Stimulated activated naive CD4-positive, alpha-beta T cell (primary cell): ENCODE data around the gene ASCC2.

Experiments used
- DNase-seq, 6 experiments: peaks; one replicate each; lab custom pipeline; 2025; lab: John Stamatoyannopoulos, UW

ASCC2 gene

DNA sequence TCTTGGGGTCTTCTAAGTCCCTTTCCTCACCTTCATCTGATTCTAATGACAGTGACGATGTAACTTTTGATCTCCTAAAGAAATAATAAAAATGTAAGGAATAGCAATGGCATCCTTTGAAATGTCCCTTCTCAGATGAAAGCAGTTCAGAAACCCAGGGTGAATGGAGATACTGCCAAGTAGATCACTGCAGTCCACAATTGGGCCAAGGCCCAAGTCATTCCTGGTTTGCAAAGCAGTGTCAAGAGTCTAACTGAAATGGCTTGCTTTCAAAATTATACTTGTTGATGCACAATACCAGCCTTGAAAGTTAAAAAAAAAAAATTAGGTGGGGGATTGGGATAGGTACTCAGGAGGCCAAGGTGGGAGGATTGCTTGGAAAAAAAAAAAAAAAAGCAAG lies 20.4 kb downstream of the ASCC2 start:
- no peak for DNase-seq

DNA sequence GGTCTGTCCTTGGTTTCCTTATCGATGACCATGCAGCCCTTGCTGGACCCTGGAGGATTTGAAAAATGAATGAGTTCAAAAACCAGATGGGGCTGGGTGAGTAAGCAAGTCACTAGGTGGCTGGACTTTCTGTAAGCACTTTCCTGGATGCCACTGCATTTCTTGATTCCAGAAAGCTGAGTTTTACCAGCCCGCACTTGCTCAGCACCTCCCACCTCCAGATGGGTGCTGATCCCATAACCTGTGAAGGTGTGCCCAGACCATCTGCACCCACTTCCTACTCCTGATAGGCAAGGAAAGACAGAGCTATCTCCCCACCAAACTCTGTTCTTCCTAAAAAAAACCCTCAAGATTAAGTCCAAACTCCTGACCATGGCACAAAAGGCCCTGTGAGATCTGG lies 21.1 kb downstream of the ASCC2 start:
- DNase-seq = no peak

DNA sequence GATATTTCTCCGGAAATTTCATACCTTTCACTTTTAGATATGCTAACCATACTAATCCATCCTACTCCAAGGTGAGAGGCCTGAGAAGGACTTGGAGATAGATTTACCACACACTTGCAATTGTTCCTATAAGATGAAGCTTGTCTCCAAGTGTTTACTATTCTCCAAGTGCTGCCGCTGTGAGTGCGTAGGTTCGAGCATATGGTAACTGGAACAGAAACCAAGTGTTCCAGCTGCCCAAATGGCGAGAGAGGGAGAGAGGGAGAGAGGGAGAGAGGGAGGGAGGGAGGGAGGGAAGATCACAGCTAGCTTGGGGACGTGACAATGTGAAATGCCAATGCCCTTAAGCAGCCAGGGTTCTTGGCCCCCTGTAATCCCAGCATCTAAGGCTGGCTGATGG lies 21.5 kb downstream of the ASCC2 start:
- no peak for DNase-seq

DNA sequence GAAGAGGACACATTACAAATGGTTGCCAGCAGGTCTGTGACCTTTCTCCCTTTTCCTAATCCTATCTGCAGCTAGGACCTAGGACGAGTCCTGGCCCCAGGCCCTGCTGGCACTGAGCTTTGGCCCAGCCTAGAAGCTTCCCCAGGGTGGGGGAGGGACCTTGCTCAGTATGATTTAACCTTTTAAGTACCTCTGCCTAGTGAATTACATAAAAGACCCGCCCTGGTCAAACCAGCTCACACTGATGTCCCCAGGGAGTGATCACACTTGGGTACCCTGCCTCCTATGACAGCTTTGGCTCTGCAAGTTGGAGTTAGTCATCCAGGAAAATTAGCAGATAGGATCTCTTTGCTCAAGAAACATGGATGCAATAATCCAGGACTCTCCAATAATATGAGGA lies 21.9 kb downstream of the ASCC2 start:
- DNase-seq = no peak

DNA sequence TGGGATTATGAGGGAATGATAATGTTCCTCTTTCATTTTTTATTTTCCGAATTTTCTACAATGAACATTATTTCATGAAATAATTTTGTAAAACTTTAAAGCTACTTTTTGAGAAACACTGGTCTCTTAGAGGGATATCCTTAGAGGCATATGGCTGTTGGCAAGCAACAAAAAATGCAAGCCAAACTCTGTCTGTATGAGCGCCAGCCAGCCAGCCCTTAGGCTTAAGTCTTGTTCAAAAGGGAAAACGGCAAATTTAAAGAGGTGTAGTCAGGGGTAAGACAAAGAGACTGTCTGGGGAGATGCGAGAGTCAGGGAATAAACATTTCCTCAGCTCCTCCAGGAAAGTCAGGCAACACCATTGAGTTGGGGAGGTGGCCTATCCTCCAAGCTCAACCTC lies 22.5 kb downstream of the ASCC2 start:
- no peak for DNase-seq

DNA sequence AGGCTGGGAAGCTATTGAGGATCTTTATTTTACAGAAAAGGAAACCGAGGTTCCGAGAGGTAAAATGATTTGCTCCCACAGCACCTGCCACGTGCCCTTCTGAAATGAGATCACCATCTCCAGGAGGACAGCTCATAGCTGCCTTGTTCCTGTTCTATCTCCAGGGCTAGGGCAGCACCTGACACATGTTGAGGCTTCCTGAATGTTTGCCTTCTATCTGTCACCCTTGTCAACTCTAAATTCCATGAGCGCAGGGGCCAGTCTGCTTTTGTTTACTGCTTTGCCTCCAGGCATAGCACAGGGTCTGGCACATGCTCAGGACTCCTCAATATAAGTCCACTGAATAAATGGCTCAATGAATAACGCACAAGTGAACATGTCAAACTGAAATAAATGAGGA lies 24.1 kb downstream of the ASCC2 start:
- DNase-seq = no peak

DNA sequence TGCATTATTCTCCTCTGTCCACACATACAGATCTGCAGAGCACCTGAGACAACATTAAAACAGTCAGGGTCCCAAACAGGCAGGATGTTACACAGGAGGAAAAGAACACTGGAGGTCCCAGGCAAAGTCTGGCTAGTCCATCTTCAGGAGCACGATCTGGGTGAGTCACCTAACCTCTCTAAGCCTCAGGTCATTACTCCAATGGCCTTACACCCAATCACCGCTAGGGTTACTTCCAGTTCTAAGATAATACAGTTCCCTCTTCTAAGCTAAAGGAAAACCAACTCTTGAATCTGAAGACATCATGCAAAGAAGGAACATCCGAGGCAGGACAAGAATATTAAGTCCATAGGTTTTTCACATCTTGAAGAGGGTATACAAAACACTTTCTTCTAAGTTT lies 24.5 kb downstream of the ASCC2 start:
- DNase-seq = no peak

DNA sequence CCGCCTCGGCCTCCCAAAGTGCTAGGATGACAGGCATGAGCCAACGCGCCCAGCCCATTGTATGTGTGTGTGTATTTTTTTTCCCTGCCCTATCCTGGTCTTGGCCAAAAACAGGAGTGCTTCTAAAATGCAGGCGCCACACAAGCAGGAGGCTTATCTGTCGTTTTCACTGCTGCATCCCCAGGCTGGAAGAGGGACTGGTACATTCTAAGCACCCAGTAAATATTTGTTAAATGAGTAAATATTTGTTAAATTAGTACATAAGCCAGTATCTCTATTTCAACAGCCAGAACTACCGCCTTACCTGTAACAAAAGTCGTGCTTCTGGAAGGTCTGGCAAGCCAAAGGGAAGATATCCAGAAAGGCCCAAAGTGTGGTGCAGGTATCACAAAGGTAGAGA lies 24.9 kb downstream of the ASCC2 start:
- no peak for DNase-seq

DNA sequence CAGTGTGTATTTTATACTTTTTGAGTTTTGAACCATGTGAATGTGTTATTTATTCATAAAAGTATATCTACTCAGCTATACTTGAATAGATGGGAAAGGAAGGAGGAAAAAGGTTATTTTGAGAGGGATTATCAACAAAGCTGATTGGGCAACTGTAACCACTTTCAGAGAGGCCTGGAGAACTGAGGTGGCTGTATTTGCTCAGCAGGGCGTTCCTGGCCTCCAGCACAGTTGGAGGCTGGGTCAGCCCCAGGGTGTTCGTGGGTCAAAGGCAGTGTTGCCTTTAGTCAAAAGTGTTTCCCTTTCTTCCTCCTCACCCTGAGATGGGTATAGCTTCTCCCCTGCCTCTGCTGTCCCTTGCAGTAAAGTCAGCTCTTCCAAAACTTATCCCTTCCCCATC lies 26.7 kb downstream of the ASCC2 start:
- no peak for DNase-seq

DNA sequence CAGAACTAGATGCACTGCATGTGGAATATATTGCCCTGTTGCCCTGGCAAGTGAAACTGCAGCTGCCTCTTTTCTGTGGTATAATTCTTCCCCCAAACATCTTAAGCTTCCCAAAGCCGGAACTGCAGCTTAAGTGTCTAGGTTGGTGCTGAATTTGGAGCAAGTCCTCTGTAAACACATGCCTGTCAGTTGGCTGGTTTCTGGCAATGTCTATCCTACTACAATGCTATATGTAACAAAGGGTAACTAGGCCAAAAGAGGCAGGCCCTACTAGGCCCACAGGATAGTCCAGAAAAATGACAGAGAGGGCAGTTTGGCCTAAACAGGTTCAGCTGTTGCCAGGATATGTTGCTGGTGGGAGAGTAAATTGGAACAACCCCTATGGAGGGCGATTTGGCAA lies 27.9 kb downstream of the ASCC2 start:
- DNase-seq = no peak

DNA sequence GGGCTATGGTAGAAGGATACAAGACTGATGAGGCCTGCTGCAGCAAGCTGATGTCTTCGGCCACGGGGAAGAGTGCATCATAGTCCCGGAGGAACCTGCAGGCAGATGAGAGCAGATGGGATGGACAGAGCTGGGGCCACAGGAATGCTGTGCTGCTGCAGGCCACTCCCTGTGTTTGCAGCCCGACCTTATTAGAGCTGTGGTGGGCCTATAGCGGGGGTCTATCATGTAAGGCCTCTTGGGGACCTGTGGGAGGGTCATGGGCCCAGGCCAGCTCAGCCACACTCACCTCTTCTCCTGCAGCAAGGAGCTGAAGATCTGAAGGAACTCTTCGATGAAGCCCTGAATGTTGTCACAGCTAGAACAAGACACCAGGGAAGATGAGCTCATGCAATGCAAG lies 31.9 kb downstream of the ASCC2 start:
- DNase-seq = no peak

DNA sequence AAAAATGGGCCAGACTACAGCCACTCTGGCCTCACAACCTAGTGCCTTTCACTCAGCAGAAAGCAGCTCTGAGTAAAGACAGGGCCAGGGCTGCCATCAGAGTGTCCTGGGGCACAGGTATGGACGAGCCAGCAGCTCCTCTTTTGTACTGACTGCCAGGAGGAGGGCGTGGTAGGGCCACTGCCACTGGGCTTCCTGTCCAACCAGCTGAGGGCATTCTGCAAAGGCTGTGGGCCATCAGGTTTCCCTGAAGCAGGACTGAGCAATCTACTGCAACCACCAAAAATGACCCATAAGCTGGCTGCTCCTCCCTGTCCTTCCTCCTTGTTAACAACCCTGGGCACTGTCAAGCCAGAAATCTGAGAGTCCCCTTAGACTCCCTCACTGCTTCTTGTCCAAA lies 33.1 kb downstream of the ASCC2 start:
- DNase-seq = no peak

DNA sequence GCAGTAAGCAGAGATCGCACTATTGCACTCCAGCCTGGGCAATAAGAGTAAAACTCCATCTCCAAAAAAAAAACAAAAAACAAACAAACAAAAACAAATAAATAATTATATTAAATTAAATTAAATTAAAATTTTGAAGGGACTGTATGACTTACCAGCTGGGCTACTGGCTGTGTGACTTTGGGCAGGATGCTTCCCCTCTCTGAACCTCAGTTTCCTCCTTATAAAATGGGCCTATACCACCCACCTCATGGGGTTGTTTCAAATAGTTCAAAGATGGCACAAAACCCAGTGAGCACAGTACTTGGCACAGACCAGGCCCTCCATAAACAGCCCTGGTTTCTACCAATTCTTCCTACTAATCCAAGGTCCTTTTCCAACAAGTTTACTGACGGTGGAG lies 34.9 kb downstream of the ASCC2 start:
- DNase-seq = no peak

DNA sequence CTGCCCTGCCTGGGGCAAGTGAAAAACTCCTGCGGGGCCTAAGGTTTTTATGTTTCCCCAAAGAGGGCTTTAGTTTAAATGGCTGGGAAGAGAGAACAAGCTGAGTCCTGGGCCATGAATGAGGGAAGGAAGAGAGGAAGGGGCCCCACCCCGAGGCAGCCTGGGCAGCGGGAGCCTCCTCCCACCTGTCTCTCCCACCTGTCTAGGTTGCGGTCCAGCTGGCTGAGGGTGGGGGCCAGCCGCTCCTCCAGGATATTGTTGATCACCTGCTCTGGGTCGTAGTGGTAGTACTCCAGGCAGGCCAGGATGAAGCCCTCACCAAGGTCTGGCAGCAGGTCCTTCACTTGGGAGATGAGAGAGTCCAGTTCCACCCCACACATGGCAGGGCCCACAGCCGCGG lies 36.3 kb downstream of the ASCC2 start:
- DNase-seq = no peak

DNA sequence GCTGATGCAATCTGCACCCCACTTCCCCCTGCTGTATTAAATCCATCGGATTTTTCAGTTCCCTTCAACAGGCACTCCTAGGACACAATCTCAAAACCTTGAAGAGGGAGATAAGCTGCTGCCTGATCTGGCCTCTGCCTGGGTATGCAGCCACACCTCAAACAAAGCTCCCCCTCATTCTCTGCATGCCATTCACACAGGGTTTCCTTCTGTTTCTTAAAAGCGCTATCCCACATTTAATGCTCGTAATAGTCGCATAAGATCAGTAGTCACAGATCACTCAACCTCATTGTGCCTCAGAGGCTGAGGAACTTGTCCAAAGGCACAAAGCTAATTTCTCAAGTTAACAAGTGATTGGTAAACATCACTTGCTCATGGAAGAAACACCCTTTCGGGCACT lies 36.9 kb downstream of the ASCC2 start:
- no peak for DNase-seq

DNA sequence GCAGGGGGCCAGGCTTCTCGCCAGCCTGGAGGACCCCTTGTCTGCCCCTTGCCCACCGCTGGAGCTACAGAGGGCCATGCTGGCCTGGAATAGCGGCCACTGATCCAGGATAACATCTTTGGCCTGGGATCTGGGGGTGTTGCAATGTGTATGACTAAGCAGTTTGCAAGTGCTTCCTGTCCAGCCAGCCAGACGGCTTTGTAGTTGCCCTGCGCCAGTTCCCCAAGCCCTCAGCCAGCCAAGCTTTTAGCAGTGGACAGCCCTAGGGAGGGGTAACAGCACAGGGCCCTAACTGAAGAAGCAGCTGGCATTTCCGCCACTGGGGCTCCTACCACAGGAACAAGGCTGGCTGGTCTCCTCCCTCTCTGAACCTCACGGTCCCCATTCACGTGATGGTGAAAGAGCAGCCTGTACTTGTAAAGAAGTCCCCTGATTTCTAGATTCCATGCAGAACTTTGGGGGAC lies 38.8 kb downstream of the ASCC2 start:
- no peak for DNase-seq

DNA sequence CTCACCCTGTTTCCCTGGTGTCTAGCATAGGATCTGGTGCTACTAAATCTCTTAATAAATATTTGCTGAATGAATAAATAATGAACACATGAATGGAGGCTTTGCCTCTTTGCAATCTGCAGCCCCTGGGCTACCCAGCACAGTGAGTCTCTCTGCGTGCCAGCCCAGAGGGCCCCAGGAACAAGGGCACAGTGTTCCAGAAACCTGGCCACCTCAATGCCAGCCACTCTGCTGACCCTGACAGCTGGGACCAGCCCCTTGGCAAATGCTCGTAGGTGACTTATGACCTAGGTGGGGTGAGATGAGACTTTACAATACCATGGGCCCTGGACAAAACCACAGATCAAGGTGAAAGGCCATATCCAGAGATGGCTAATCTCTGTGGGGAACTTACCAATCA lies 39.3 kb downstream of the ASCC2 start:
- no peak for DNase-seq

DNA sequence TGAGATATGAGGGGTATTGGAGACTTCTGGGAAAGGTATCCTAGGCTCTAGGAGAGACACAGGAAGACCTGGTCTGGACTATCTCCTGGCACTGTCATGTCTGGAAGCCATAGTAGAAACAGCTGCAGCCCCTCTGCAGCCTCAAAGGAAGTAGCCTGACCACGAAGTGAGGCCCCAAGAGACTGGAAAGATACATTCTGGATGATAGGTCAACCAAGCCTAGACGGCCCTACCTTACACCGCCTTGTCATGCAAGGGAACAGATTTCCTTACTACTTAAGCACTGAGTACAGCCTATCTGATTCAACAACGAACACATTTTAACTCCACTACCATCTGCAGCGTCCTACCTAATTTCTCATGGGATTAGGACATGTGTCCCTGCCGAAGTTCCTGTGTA lies 39.8 kb downstream of the ASCC2 start:
- no peak for DNase-seq

DNA sequence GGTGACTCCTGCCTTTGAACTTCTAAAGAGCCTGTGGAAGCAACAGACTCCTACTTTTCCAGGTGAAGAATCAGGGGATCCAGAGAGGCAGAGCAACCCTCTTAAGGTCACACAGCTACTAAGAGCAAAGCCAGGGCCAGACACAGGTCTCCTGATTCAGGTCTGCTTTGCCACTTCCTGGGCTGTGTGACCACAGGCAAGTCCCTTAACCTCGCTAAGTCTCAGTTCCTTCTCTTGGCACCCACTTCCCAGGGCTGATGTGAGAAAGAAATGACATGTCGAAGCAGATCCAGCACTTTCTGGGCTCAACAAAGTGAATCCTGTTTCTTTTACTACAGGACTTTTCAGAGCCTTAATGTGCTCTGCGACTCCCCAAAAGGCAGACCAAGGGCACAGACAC lies 40.7 kb downstream of the ASCC2 start:
- DNase-seq = no peak

DNA sequence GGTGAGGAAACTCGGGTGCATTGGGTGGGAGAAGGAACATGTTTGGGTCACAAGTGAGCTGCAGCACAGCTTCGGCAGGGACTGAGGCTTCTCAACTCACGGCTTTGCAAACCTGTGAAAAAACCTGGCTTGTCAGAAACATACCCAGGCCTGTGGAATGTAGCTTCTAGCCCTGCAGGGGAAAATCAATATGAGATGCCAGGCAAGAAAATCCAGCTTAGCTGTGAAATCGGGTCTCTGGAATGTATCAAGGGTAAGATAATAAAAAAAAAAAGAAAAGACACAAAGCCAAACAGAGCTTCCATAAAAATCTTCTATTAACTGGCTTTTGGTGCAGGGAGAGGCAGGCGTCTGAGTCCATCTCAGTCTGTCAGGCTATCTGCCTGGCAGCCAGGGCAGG lies 42.4 kb downstream of the ASCC2 start:
- DNase-seq = no peak

DNA sequence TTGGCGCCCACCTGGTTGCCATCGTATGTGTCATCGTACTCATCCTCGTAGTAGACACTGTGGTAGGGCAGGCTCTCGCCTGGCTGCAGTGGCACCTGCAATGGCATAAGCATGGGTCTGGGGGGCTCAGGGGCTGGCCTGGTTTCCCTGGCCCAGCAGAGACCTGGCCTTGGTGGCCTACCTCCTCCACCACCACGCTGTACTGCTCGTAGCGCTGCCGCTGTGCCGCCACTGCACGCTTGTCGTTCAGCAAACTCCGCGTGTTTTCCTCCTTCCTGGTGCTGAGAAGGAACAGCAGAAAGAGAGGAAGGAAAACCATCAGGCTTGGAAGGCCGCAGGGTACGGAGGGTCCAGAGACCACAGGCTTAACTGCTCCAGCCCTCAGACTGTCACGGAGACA lies 44.7 kb downstream of the ASCC2 start:
- no peak for DNase-seq

DNA sequence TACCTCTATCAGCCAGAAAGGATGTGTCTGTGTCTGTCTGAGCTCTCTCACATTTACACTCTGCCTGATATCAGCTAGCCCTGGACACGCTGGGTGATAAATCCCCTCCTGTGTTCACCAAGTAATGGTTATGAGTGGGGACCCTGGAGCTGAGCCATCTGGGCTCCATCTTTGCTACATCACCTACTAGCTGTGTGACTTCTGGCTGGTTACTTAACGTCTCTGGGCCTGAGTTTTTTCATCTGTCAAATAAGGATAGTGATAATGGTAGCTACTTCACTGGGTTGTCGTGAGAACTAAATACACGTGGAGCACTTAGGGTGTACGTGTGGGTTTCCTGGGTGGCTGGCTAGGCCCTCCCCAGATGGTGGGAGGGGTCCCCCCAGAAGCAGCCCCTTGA lies 48.0 kb downstream of the ASCC2 start:
- no peak for DNase-seq

DNA sequence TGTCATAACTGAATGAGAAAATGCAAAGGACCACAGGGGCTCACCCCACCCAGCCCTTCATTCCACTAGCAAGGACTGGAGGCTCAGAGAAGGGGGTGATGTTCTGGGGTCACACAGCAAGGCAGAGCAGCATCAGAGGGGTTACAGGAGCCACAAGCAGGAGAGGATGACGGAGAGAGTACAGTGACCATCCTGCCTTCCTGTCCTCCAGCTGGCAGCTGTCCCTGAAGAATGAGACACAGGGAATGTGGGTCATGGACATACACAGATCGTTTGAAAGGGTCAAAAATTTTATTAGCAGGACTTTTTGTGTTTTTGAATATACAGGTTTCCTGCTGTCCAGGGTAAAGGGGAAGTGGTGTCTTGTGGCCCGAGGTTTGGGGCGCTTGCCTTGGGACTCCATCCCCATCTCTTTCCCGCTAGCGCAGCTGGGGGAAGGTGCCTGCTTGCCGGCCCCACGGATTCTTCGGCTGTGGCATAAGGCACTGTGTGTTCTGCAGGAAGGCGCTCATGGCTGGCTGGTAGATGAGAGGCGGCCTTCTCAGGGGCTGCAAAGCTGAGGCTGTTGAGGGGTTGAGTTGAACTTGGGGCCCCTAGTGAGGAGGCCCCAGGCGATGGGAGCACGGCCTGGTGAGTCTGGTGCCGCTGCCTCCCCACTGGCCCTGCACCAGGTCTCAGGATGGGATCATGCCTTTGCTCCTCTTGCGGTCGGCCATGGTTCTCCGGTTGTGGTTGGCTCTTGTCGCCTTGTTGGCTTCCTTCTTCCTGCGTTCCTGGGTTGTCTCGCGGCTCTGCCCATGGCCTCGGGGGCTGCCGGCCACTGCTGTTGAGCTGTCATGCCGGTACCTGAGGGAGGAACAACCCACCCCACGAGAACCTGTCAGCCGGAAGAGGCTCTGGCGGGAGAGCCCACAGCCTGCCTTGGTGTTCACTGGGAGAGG lies 49.5 kb downstream of the ASCC2 start:
- DNase-seq = no peak

DNA sequence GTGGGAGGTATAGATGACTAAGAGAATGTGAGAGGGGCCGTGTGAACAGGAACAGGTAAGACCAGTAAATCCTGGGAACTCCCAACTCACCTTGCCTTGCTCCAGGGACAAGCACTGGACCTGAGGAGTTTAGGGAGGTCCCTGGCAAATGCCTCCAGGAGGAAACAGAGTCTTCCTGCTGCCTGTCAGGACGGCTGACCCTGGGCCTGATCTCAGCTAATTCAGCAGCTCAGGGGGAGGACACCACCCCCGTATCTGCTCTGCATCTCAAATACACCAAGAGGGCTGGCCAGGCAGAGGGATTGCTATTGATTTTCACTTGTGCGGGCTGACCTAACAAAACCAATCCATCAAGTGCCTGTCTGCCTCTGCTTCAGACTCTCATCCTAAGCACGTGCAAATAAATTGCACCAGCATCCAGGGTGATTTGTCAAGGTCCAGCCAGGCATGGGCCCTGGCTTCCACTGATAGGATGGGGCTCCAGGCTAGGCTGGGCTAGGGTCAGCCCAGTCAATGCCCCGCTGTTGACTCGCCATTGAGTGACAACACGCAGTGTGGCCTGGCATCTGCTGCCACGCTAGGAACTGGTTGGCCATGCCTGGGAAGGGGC lies 50.6 kb downstream of the ASCC2 start:
- no peak for DNase-seq
